Nephron (organoid): ENCODE measurements around the gene ESRP2.

Source experiments
- H3K27ac Mint-ChIP-seq, 3 experiments: 2 replicates each; pipeline ENCODE4 v1.8.0; 2020; ENCODE audit warnings: mixed read lengths in 3 of 3, mild to moderate bottlenecking in 2 of 3, moderate library complexity in 1 of 3
- H3K27me3 Mint-ChIP-seq: 2 replicates; pipeline ENCODE4 v1.8.0; 2021; ENCODE audit warnings: low read depth, mild to moderate bottlenecking, moderate library complexity, mixed read lengths
- H3K36me3 Mint-ChIP-seq: 2 replicates; pipeline ENCODE4 v1.8.0; 2020; ENCODE audit warnings: low read depth, mixed read lengths
- H3K4me1 Mint-ChIP-seq: 2 replicates; pipeline ENCODE4 v1.8.0; 2020; ENCODE audit warnings: mixed read lengths
- H3K4me3 Mint-ChIP-seq, 3 experiments: 2 replicates each; pipeline ENCODE4 v1.8.0; 2020; ENCODE audit warnings: mild to moderate bottlenecking in 3 of 3, mixed read lengths in 3 of 3, moderate library complexity in 2 of 3
- H3K9me3 Mint-ChIP-seq: 2 replicates; pipeline ENCODE4 v1.8.0; 2020; ENCODE audit warnings: mixed read lengths
- TF ChIP-seq, protein P1 (sequence below), 3 experiments: fragments of 200-600 bp; sonication (generic); IDR thresholded peaks; one replicate each; pipeline ENCODE4 v1.5.0; 2021; ENCODE audit warnings: antibody characterized with exemption in 3 of 3; ENCODE audit not compliant: unreplicated experiment in 3 of 3

Gene ESRP2

DNA sequence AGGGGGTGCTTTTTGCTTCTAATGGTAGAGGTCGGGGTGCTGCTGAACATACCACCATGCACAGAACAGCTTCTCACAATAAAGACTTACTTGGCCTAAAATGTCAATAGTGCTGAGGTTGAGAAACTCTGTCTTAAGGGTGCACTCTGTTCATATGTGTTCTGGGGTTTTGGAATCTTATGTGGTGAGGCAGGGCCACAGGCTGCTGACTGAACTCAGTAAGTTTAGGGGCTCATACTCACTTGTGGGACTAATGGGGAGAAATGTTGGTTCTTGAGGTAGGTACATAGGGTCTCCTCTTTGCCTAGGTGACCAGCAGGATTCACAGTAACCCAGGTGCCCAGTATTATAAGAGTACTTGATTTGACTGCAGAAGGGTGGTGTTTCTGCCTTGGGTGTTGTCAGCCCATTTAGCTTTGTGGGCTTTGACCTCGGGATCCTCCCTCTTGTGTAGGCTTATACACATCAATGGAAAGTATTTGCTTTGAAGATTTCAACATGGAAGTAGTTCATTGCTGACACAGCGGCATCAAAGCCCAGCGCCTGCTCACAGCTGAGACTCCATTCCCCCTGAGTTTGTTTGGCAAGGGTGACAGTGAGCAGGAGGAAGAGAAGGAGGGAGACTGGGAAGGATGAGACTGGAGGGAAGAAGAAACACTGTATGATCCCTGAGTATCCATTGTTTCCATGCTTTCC lies 45.6 kb upstream of the ESRP2 start:
- no peak overlapping the region for H3K4me3 Mint-ChIP-seq
- H3K27me3 Mint-ChIP-seq, result no peaks in the 10 kb centered on the region
- H3K9me3 Mint-ChIP-seq, result no peaks in the 10 kb centered on the region
- peaks cover under 1% of the 10 kb centered on the region for H3K4me1 Mint-ChIP-seq
- TF ChIP-seq, protein P1, sequence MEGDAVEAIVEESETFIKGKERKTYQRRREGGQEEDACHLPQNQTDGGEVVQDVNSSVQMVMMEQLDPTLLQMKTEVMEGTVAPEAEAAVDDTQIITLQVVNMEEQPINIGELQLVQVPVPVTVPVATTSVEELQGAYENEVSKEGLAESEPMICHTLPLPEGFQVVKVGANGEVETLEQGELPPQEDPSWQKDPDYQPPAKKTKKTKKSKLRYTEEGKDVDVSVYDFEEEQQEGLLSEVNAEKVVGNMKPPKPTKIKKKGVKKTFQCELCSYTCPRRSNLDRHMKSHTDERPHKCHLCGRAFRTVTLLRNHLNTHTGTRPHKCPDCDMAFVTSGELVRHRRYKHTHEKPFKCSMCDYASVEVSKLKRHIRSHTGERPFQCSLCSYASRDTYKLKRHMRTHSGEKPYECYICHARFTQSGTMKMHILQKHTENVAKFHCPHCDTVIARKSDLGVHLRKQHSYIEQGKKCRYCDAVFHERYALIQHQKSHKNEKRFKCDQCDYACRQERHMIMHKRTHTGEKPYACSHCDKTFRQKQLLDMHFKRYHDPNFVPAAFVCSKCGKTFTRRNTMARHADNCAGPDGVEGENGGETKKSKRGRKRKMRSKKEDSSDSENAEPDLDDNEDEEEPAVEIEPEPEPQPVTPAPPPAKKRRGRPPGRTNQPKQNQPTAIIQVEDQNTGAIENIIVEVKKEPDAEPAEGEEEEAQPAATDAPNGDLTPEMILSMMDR (IDR thresholded peaks at IDR 0.05; ENCODE audit: unreplicated experiment in 3 of 3), result no peak
- peaks cover 22% of the 10 kb centered on the region for H3K36me3 Mint-ChIP-seq
- peak overlapping the region in 1 of 3 experiments; percentile 55 for H3K27ac Mint-ChIP-seq

DNA sequence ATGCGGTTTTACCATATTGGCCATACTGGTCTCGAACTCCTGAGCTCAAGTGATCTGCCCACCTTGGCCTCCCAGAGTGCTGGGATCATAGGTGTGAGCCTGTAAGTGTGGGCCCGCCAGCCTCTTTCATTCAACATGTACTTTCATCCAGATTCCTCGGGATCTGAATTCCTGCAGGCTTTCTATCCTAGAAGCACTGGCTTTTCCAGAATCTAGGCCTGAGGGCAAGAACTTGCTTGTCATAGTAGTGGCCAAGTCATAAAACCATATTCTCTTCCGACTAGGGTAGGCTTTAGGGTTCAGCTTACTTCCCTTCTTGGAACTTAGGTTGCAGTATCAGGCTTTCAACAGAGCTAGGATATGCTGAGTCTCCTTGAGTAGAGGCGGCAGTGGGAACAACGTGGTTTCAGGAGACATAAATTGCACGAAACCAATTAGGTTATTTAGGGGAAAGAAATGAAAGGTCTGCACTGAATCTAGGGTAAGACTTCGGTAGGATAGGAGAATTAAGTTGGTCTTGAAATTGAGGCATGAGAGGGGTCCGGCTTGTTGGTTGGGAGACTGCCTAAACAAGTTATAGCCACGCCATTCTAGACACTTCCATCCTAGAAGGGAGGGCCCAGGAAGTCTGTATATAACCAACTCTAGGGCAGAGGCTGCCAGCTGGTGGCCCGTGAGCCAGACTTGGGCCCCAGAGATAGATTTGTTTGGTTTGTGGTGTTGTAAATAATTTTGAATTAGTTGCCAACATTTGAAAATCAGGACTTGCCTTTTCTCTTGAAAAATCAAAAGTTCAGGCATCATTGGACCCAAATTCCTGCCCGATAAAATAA lies 44.0 kb upstream of the ESRP2 start:
- Mint-ChIP-seq H3K4me1 (peaks cover 11% of the 10 kb centered on the region), H3K27ac (no peak overlapping the region), H3K36me3 (peaks cover 19% of the 10 kb centered on the region), H3K9me3 (no peaks in the 10 kb centered on the region), H3K27me3 (no peaks in the 10 kb centered on the region), H3K4me3 (no peak overlapping the region)
- TF ChIP-seq, protein P1 (IDR thresholded peaks at IDR 0.05; ENCODE audit: unreplicated experiment in 3 of 3), result no peak

DNA sequence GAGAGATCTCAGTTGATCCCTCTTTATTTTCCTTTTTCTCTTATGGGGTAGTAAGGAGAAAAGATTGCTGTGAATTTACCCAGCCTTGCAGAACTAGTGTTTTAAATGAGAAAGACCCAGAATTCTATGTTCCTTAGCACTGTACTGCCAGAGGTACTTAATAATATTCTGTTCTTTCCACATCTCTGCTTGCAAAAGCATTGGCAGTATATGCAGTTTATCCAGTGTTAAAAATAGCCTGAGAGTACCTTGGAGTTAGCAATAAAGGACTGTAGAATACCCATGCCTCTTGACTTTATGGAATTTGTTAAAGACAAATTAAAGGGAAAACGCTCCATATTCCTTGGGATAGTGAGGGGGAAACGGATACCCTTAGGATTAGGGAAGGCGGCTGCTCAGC lies 40.3 kb upstream of the ESRP2 start:
- H3K4me3 Mint-ChIP-seq, result peak overlapping the region in 1 of 3 experiments; percentile 3
- H3K36me3 Mint-ChIP-seq, result peaks cover 19% of the 10 kb centered on the region
- no peaks in the 10 kb centered on the region for H3K27me3 Mint-ChIP-seq
- H3K4me1 Mint-ChIP-seq, result peaks cover 17% of the 10 kb centered on the region
- TF ChIP-seq, protein P1 (IDR thresholded peaks at IDR 0.05; ENCODE audit: unreplicated experiment in 3 of 3), result no peak
- H3K9me3 Mint-ChIP-seq, result no peaks in the 10 kb centered on the region
- H3K27ac Mint-ChIP-seq, result peak overlapping the region in 2 of 3 experiments; percentile 53 to 75

DNA sequence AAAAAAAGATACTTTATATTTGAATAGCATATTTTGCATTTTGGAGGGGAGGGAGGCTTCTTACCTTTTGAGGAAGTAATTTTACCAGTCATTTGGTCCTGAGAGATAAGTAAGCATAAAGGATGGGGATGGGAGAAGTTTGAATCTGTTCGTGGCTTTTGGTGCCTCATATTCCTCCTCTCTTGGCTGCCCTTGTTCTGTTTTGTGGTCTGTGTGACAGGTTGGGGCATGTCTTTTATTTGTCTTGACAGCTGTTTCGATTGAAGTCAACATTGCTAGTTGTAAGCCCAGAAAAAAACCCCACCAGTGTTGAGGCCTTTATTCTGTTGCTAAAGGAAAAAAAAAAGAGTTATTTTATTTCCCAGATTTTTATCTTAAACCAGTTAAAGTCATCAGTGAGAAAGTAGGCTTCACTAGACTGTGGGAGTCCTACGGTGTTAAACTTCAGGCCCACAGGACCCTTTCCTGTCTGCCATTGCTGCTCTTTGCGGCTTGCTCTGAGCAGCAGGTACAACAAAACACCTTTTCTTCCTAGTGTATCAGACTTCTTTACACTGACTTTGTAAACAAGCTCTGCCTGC lies 39.8 kb upstream of the ESRP2 start:
- peak overlapping the region; percentile 53 to 75 (median 58) for H3K27ac Mint-ChIP-seq

DNA sequence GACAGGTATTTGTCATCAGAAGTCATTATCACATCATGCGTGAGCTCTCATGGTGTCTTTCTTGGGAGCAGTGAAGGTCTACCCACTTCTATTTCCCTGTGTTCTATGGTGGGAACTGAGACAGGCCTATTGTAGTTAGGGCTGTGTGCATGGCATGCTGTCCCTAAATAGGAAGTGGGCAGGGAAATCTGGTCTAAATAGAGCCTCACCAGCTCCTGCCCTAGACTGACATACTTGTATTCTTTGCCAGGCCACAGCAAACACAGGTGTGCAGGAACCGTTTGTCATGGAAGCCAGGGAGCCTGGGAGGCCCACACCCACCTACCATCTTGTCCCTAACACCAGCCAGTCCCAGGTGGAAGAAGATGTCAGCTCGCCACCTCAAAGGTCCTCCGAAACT lies 38.5 kb upstream of the ESRP2 start:
- no peak overlapping the region for H3K27ac Mint-ChIP-seq
- peaks cover 18% of the 10 kb centered on the region for H3K4me1 Mint-ChIP-seq
- no peaks in the 10 kb centered on the region for H3K27me3 Mint-ChIP-seq
- H3K9me3 Mint-ChIP-seq, result no peaks in the 10 kb centered on the region
- TF ChIP-seq, protein P1 (IDR thresholded peaks at IDR 0.05; ENCODE audit: unreplicated experiment in 3 of 3), result no peak
- peaks cover 14% of the 10 kb centered on the region for H3K36me3 Mint-ChIP-seq
- no peak overlapping the region for H3K4me3 Mint-ChIP-seq

More for the DNA sequence above, 39.8 kb upstream of the ESRP2 start:
- TF ChIP-seq, protein P1 (IDR thresholded peaks at IDR 0.05; ENCODE audit: unreplicated experiment in 3 of 3), result no peak
- Mint-ChIP-seq H3K4me3 (peak overlapping the region in 1 of 3 experiments; percentile 50), H3K4me1 (peaks cover 17% of the 10 kb centered on the region), H3K27me3 (no peaks in the 10 kb centered on the region), H3K9me3 (no peaks in the 10 kb centered on the region), H3K36me3 (peaks cover 19% of the 10 kb centered on the region)
